Activated CD4-positive, alpha-beta memory T cell treated with anti-CD3 and anti-CD28 coated beads for 36 hours (primary cell): ENCODE data around the gene ACSL4. TPM values are rescaled to one million over a fixed set of nuclear protein-coding genes. Genes with fewer than 3 reads are reported as not detected.

Experiments
- CTCF ChIA-PET: fragments of 350-600 bp; sonication (Branson Sonifier 250); formaldehyde crosslinking; loops from one replicate; lab custom pipeline; 2021; ENCODE audit warnings: antibody characterized with exemption, inconsistent platforms; lab: Charles Lee
- POLR2A ChIA-PET: fragments of 350-600 bp; sonication (Branson Sonifier 250); formaldehyde crosslinking; loops from one replicate; lab custom pipeline; 2021; ENCODE audit warnings: antibody characterized with exemption; lab: Charles Lee
- DNase-seq: peaks from one replicate; pipeline ENCODE4 v3.0.0-alpha.2; 2020
- H3K27ac Mint-ChIP-seq: one replicate; pipeline ENCODE4 v1.8.0; 2021; ENCODE audit warnings: mixed read lengths
- H3K27me3 Mint-ChIP-seq: one replicate; pipeline ENCODE4 v1.8.0; 2021; ENCODE audit warnings: mixed read lengths
- H3K36me3 Mint-ChIP-seq: one replicate; pipeline ENCODE4 v1.8.0; 2021; ENCODE audit warnings: mixed read lengths
- H3K4me1 Mint-ChIP-seq: one replicate; pipeline ENCODE4 v1.8.0; 2021; ENCODE audit warnings: low read depth, mixed read lengths
- H3K4me3 Mint-ChIP-seq: one replicate; pipeline ENCODE4 v1.8.0; 2021; ENCODE audit warnings: mild to moderate bottlenecking, mixed read lengths
- H3K9me3 Mint-ChIP-seq: one replicate; pipeline ENCODE4 v1.8.0; 2021; ENCODE audit warnings: mixed read lengths
- intact Hi-C: fragments of 100-400 bp; cut with micrococcal nuclease; formaldehyde crosslinking; loops from one replicate; pipeline ENCODE4 v1.15.1; 2023
- total RNA-seq, 2 experiments: library from RNA; stranded (reverse); gene quantifications; one replicate each; pipeline ENCODE4 v1.2.3, GENCODE V29; 2021

The ACSL4 gene
- total RNA-seq, result 10 to 100 TPM; 63.2 to 63.3 TPM

GRCh38 chrX:109732807-109733612 lies at the start of gene ACSL4:
ACSL4 (minus strand) TSS chrX:109733257; CDS start chrX:109683363, 49,894 bp downstream.
- intact Hi-C loops, result loop anchor here (1.0 to 10.0 kb wide), 7 partner anchors 24 to 272 kb away; partner anchors contain the start of genes NXT2 and TMEM164
- POLR2A ChIA-PET, result interaction anchor here (1.1 to 2.6 kb wide), 4 partner anchors 13 to 108 kb away, joined by 3 to 9 read pairs (median 4); no protein-coding TSS in a partner anchor

GRCh38 chrX:109777749-109778148 lies 44.7 kb upstream of the ACSL4 start:
- no peaks in the 10 kb centered on the region for H3K36me3 Mint-ChIP-seq
- H3K9me3 Mint-ChIP-seq, result no peaks in the 10 kb centered on the region
- CTCF ChIA-PET, result no interaction called here
- intact Hi-C loops, result no loop called here
- peaks cover 5% of the 10 kb centered on the region for H3K4me1 Mint-ChIP-seq
- no peaks in the 10 kb centered on the region for H3K27me3 Mint-ChIP-seq
- no peak overlapping the region for H3K4me3 Mint-ChIP-seq
- POLR2A ChIA-PET, result no interaction called here
- no peak for DNase-seq
- H3K27ac Mint-ChIP-seq, result no peak overlapping the region

More at GRCh38 chrX:109732807-109733612, at the start of gene ACSL4:
- no peaks in the 10 kb centered on the region for H3K27me3 Mint-ChIP-seq
- peaks cover 28% of the 10 kb centered on the region for H3K4me1 Mint-ChIP-seq
- no peaks in the 10 kb centered on the region for H3K9me3 Mint-ChIP-seq
- peak within 1 kb of the TSS; percentile 99 for H3K4me3 Mint-ChIP-seq
- DNase-seq, result peak; percentile 87
- CTCF ChIA-PET, result interaction anchor here (1.3 to 1.8 kb wide), 3 partner anchors 20 to 109 kb away, joined by 5 to 10 read pairs (median 6); no protein-coding TSS in a partner anchor
- H3K36me3 Mint-ChIP-seq, result peaks cover 10% of the 10 kb centered on the region
- H3K27ac Mint-ChIP-seq, result peak within 1 kb of the TSS; percentile 99

- no peaks in the 10 kb centered on the region for H3K27me3 Mint-ChIP-seq
- CTCF ChIA-PET, result no interaction called here
- no peaks in the 10 kb centered on the region for H3K4me1 Mint-ChIP-seq
- no peaks in the 10 kb centered on the region for H3K36me3 Mint-ChIP-seq
- H3K27ac Mint-ChIP-seq, result no peak overlapping the region
- POLR2A ChIA-PET, result no interaction called here
- H3K9me3 Mint-ChIP-seq, result no peaks in the 10 kb centered on the region
- no peak overlapping the region for H3K4me3 Mint-ChIP-seq
- intact Hi-C loops, result no loop called here
- no peak for DNase-seq
Measured at GRCh38 chrX:109776986-109777385, 43.9 kb upstream of the ACSL4 start.

- no peaks in the 10 kb centered on the region for H3K27me3 Mint-ChIP-seq
- POLR2A ChIA-PET, result no interaction called here
- H3K4me1 Mint-ChIP-seq, result no peaks in the 10 kb centered on the region
- H3K36me3 Mint-ChIP-seq, result no peaks in the 10 kb centered on the region
- H3K4me3 Mint-ChIP-seq, result no peak overlapping the region
- CTCF ChIA-PET, result no interaction called here
- H3K9me3 Mint-ChIP-seq, result no peaks in the 10 kb centered on the region
- intact Hi-C loops, result no loop called here
- no peak for DNase-seq
- no peak overlapping the region for H3K27ac Mint-ChIP-seq
Measured at GRCh38 chrX:109776432-109776831, 43.4 kb upstream of the ACSL4 start.

GRCh38 chrX:109775386-109775785 lies 42.3 kb upstream of the ACSL4 start:
- no peak for DNase-seq
- ChIA-PET POLR2A (no interaction called here), CTCF (no interaction called here)

GRCh38 chrX:109774706-109775105 lies 41.6 kb upstream of the ACSL4 start:
- no peaks in the 10 kb centered on the region for H3K36me3 Mint-ChIP-seq
- CTCF ChIA-PET, result no interaction called here
- DNase-seq, result no peak
- H3K4me1 Mint-ChIP-seq, result no peaks in the 10 kb centered on the region
- intact Hi-C loops, result no loop called here
- no peak overlapping the region for H3K4me3 Mint-ChIP-seq
- H3K9me3 Mint-ChIP-seq, result peaks cover 3% of the 10 kb centered on the region
- no peaks in the 10 kb centered on the region for H3K27me3 Mint-ChIP-seq
- POLR2A ChIA-PET, result no interaction called here
- no peak overlapping the region for H3K27ac Mint-ChIP-seq

More at GRCh38 chrX:109775386-109775785, 42.3 kb upstream of the ACSL4 start:
- H3K4me3 Mint-ChIP-seq, result no peak overlapping the region
- no peaks in the 10 kb centered on the region for H3K27me3 Mint-ChIP-seq
- no peak overlapping the region for H3K27ac Mint-ChIP-seq
- no peaks in the 10 kb centered on the region for H3K4me1 Mint-ChIP-seq
- intact Hi-C loops, result no loop called here
- H3K9me3 Mint-ChIP-seq, result no peaks in the 10 kb centered on the region
- H3K36me3 Mint-ChIP-seq, result no peaks in the 10 kb centered on the region

DNA sequence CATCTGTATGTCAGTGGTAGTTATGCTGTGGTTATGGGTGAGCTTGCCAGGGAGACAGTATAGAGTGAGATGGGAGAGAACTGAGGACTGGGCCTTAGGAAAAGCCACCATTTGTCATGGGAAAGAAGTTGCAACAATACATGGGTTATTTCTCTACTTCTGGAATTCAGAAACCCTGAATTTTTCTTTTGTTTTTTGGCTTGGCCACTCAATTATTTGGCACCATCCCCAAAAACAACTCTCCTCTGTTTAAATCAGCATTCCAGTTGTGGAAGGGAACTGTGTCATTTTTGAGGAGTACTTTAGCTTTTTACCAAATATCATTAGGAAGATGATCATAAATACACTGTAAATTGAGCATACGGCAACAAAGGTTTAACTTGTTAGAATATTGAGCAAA lies 41.1 kb upstream of the ACSL4 start:
- Mint-ChIP-seq H3K27me3 (no peaks in the 10 kb centered on the region), H3K4me1 (no peaks in the 10 kb centered on the region), H3K9me3 (peaks cover 5% of the 10 kb centered on the region), H3K27ac (no peak overlapping the region), H3K36me3 (no peaks in the 10 kb centered on the region), H3K4me3 (no peak overlapping the region)
- DNase-seq, result no peak
- intact Hi-C loops, result no loop called here
- ChIA-PET CTCF (no interaction called here), POLR2A (no interaction called here)

- Mint-ChIP-seq H3K9me3 (peaks cover 5% of the 10 kb centered on the region), H3K36me3 (no peaks in the 10 kb centered on the region), H3K27ac (no peak overlapping the region), H3K4me1 (no peaks in the 10 kb centered on the region), H3K27me3 (no peaks in the 10 kb centered on the region), H3K4me3 (no peak overlapping the region)
- ChIA-PET CTCF (no interaction called here), POLR2A (no interaction called here)
- intact Hi-C loops, result no loop called here
- no peak for DNase-seq
Measured at GRCh38 chrX:109773374-109773773, 40.3 kb upstream of the ACSL4 start.

- ChIA-PET CTCF (no interaction called here), POLR2A (no interaction called here)
- Mint-ChIP-seq H3K4me3 (no peak overlapping the region), H3K27me3 (no peaks in the 10 kb centered on the region), H3K4me1 (no peaks in the 10 kb centered on the region), H3K27ac (no peak overlapping the region), H3K9me3 (peaks cover 5% of the 10 kb centered on the region), H3K36me3 (no peaks in the 10 kb centered on the region)
- no peak for DNase-seq
- intact Hi-C loops, result no loop called here
Measured at GRCh38 chrX:109770780-109771179, 37.7 kb upstream of the ACSL4 start.

- intact Hi-C loops, result no loop called here
Measured at GRCh38 chrX:109760922-109761250, 27.8 kb upstream of the ACSL4 start.

GRCh38 chrX:109760209-109760921 lies 27.3 kb upstream of the ACSL4 start:
- intact Hi-C loops, result no loop called here
- no peak overlapping the region for H3K27ac Mint-ChIP-seq

More at GRCh38 chrX:109760922-109761250, 27.8 kb upstream of the ACSL4 start:
- H3K4me1 Mint-ChIP-seq, result peaks cover 8% of the 10 kb centered on the region
- no peaks in the 10 kb centered on the region for H3K9me3 Mint-ChIP-seq
- no peak overlapping the region for H3K27ac Mint-ChIP-seq
- CTCF ChIA-PET, result interaction anchor here (1.1 kb wide), 1 partner anchor 96 kb away, joined by 3 read pairs; no protein-coding TSS in a partner anchor
- POLR2A ChIA-PET, result no interaction called here
- H3K4me3 Mint-ChIP-seq, result no peak overlapping the region
- H3K36me3 Mint-ChIP-seq, result no peaks in the 10 kb centered on the region
- peaks cover 1% of the 10 kb centered on the region for H3K27me3 Mint-ChIP-seq
- DNase-seq, result no peak

DNA sequence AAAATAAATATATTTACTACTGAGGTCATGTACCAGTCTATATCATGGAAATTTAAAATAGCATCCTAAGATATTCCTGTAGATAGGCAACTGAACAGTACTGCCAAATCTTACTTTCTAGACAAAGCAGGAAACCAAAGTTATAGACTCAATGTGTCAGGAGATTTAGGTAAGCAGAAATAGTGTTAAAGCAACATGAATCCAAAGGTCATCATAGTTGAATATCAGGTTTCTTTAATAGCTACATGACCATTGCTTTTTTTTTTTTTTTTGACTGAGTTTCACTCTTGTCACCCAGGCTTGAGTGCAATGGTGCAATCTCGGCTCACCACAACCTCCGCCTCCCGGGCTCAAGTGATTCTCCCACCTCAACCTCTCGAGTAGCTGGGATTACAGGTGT lies 20.2 kb upstream of the ACSL4 start:
- no peaks in the 10 kb centered on the region for H3K4me1 Mint-ChIP-seq
- H3K4me3 Mint-ChIP-seq, result no peak overlapping the region
- DNase-seq, result no peak
- POLR2A ChIA-PET, result no interaction called here
- no peak overlapping the region for H3K27ac Mint-ChIP-seq
- peaks cover 11% of the 10 kb centered on the region for H3K9me3 Mint-ChIP-seq
- CTCF ChIA-PET, result no interaction called here
- no peaks in the 10 kb centered on the region for H3K36me3 Mint-ChIP-seq
- H3K27me3 Mint-ChIP-seq, result no peaks in the 10 kb centered on the region
- intact Hi-C loops, result no loop called here

More at GRCh38 chrX:109760209-109760921, 27.3 kb upstream of the ACSL4 start:
- peaks cover 1% of the 10 kb centered on the region for H3K27me3 Mint-ChIP-seq
- H3K4me1 Mint-ChIP-seq, result peaks cover 8% of the 10 kb centered on the region
- DNase-seq, result no peak
- CTCF ChIA-PET, result interaction anchor here (1.1 kb wide), 1 partner anchor 97 kb away, joined by 3 read pairs; no protein-coding TSS in a partner anchor
- no peaks in the 10 kb centered on the region for H3K36me3 Mint-ChIP-seq
- H3K9me3 Mint-ChIP-seq, result peaks cover 5% of the 10 kb centered on the region
- H3K4me3 Mint-ChIP-seq, result no peak overlapping the region
- POLR2A ChIA-PET, result no interaction called here
